A673 (cell line): ENCODE data around the gene CPLX1. TPM values are rescaled to one million over a fixed set of nuclear protein-coding genes. Genes with fewer than 3 reads are reported as not detected.
"Not testable (repeated sequence)": the region's sequence is repeated elsewhere in the genome, so short reads cannot be mapped to it uniquely, and the experiment has no call there.

Experiments
- BruUV-seq: library from RNA; stranded (reverse); fragments of 400-500 nt; replicated peaks from 2 replicates; lab custom pipeline; 2021; lab: Mats Ljungman, UMichigan
- CTCF ChIA-PET: fragments of 300-600 bp; sonication (Branson Sonifier 250); formaldehyde crosslinking; loops from one replicate; lab custom pipeline; 2022; ENCODE audit warnings: antibody characterized with exemption; lab: Charles Lee
- POLR2A ChIA-PET: fragments of 300-600 bp; sonication (Branson Sonifier 250); formaldehyde crosslinking; loops from one replicate; lab custom pipeline; 2022; ENCODE audit warnings: antibody characterized with exemption; ENCODE audit not compliant: low non-redundant PET; lab: Charles Lee
- DNase-seq: peaks from one replicate; pipeline ENCODE4 v3.0.0-alpha.2; 2015; ENCODE audit warnings: low spot score
- H3K27ac ChIP-seq: fragments of 200-600 bp; sonication (generic); 2 replicates; pipeline ENCODE4 v1.5.1; 2016; ENCODE audit warnings: mixed run types, low read depth, mild to moderate bottlenecking, mixed read lengths, antibody characterized with exemption, low read length; ENCODE audit not compliant: poor library complexity, severe bottlenecking
- H3K27me3 ChIP-seq: fragments of 200-600 bp; sonication (generic); replicated peaks from 2 replicates; pipeline ENCODE4 v1.6.1; 2017; ENCODE audit warnings: mixed run types, low read depth, mild to moderate bottlenecking, mixed read lengths, antibody characterized with exemption, low read length; ENCODE audit not compliant: insufficient read depth, poor library complexity
- H3K36me3 ChIP-seq: fragments of 200-600 bp; sonication (generic); 2 replicates; pipeline ENCODE4 v1.6.1; 2016; ENCODE audit warnings: mixed run types, mild to moderate bottlenecking, mixed read lengths, antibody characterized with exemption, low read length; ENCODE audit not compliant: insufficient read depth, poor library complexity, severe bottlenecking
- H3K4me1 ChIP-seq: fragments of 200-600 bp; sonication (generic); 2 replicates; pipeline ENCODE4 v1.6.1; 2017; ENCODE audit warnings: mixed run types, mild to moderate bottlenecking, mixed read lengths, antibody characterized with exemption, low read length; ENCODE audit not compliant: insufficient read depth, poor library complexity, severe bottlenecking
- H3K4me3 ChIP-seq: fragments of 200-600 bp; sonication (generic); 2 replicates; pipeline ENCODE4 v1.5.1; 2016; ENCODE audit warnings: low read depth, mixed run types, mild to moderate bottlenecking, mixed read lengths, low read length; ENCODE audit not compliant: poor library complexity, severe bottlenecking
- H3K9me3 ChIP-seq: fragments of 200-600 bp; sonication (generic); 2 replicates; pipeline ENCODE4 v1.6.1; 2016; ENCODE audit warnings: mixed run types, low read depth, mild to moderate bottlenecking, mixed read lengths, antibody characterized with exemption, low read length; ENCODE audit not compliant: poor library complexity, severe bottlenecking
- EZH2 ChIP-seq: fragments of 200-600 bp; sonication (generic); IDR thresholded peaks from 2 replicates; pipeline ENCODE4 v1.6.1; 2017; ENCODE audit warnings: borderline replicate concordance, low read depth, mild to moderate bottlenecking, mixed read lengths, antibody characterized with exemption, low read length; ENCODE audit not compliant: poor library complexity, severe bottlenecking
- intact Hi-C: fragments of 100-400 bp; cut with micrococcal nuclease; formaldehyde crosslinking; loops from one replicate; pipeline ENCODE4 v1.10.0; 2022; ENCODE audit not compliant: unreplicated experiment
- total RNA-seq: library from RNA; stranded (reverse); gene quantifications from 2 replicates; pipeline ENCODE4 v1.2.3, GENCODE V29; 2021
- TF ChIP-seq, protein P1 (sequence below): fragments of 300-800, 200-600 bp; sonication (generic); conservative IDR thresholded peaks from 2 replicates; pipeline ENCODE4 v1.5.1; 2017; ENCODE audit warnings: low read depth, mild to moderate bottlenecking, antibody characterized with exemption, low read length, moderate library complexity, mixed read lengths

CPLX1 gene
- total RNA-seq, 1 experiment from 2014 or later = 4.6 TPM

DNA sequence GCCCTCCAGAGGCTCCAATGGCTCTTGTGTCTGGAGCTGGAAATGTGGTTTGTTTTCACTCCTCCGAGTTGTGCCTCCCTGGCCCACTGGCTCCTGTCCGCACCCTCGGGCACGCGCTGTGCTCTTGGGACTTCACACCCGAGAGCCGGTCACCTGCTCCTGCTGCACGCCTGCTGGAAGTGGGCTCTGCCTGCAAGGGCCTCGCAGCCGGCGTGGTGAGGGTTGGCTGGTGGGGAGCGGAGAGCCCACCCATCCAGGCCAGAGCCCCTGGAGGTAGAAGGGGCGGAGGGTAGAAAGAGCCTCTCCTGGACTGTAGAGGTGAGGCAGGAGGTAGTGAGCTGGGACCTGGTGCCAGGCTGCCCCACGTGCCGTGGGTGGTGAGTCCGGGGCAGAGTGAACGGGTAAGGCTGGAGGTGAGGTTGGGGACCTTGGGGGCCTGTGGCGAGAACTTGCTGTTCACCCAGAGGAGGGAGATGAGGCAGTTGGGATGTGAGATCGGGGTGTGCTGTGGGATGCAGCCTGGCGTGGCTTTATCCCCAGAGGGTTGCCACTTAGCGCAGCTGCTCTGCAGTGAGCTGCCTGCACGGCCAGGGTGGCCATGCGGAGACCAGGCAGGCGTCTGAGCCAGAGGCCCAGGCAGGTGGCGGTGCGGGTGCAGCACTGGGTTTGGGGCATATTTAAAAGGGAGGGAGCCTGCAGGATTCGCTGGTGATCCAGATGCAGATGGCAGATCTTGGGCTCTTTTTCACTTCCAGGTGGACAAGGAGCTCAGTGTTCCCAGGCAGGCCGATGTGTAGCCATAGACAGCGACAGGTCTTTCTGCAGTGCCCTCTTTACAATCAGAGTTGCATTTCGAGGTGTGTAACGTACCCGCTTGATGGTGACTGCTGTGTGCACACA lies 71.5 kb downstream of the CPLX1 start:
- ChIA-PET CTCF (no interaction called here), POLR2A (no interaction called here)
- no peak for DNase-seq
- peaks cover 31% of the 10 kb centered on the region for H3K36me3 ChIP-seq
- no TSS peak for BruUV-seq
- H3K4me1 ChIP-seq = peaks cover 29% of the 10 kb centered on the region
- TF ChIP-seq EZH2 = no peak
- TF ChIP-seq, protein P1, sequence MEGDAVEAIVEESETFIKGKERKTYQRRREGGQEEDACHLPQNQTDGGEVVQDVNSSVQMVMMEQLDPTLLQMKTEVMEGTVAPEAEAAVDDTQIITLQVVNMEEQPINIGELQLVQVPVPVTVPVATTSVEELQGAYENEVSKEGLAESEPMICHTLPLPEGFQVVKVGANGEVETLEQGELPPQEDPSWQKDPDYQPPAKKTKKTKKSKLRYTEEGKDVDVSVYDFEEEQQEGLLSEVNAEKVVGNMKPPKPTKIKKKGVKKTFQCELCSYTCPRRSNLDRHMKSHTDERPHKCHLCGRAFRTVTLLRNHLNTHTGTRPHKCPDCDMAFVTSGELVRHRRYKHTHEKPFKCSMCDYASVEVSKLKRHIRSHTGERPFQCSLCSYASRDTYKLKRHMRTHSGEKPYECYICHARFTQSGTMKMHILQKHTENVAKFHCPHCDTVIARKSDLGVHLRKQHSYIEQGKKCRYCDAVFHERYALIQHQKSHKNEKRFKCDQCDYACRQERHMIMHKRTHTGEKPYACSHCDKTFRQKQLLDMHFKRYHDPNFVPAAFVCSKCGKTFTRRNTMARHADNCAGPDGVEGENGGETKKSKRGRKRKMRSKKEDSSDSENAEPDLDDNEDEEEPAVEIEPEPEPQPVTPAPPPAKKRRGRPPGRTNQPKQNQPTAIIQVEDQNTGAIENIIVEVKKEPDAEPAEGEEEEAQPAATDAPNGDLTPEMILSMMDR = no peak
- no peaks in the 10 kb centered on the region for H3K9me3 ChIP-seq
- H3K27ac ChIP-seq = no peak overlapping the region
- intact Hi-C loops = no loop called here
- H3K4me3 ChIP-seq = no peak overlapping the region
- H3K27me3 ChIP-seq = no peaks in the 10 kb centered on the region

DNA sequence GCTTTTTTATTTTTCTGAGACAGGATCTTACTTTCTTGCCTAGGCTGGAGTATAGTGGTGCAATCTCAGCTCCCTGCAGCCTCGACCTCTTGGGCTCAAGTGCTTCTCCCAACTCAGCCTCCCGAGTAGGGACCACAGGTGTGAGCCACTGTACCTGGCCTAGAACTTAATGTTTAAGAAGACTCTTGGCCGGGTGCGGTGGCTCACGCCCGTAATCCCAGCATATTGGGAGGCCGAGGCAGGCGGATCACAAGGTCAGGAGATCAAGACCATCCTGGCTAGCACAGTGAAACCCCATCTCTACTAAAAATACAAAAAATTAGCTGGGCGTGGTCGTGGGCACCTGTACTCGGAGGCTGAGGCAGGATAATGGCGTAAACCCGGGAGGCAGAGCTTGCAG lies 72.7 kb downstream of the CPLX1 start:
- H3K4me3 ChIP-seq, BruUV-seq, intact Hi-C loops, H3K27me3 ChIP-seq, H3K9me3 ChIP-seq, H3K27ac ChIP-seq, POLR2A ChIA-PET, CTCF ChIA-PET, DNase-seq: not testable (repeated sequence)
- Histone ChIP-seq H3K36me3 (peaks cover 39% of the 10 kb centered on the region), H3K4me1 (peaks cover 35% of the 10 kb centered on the region)

DNA sequence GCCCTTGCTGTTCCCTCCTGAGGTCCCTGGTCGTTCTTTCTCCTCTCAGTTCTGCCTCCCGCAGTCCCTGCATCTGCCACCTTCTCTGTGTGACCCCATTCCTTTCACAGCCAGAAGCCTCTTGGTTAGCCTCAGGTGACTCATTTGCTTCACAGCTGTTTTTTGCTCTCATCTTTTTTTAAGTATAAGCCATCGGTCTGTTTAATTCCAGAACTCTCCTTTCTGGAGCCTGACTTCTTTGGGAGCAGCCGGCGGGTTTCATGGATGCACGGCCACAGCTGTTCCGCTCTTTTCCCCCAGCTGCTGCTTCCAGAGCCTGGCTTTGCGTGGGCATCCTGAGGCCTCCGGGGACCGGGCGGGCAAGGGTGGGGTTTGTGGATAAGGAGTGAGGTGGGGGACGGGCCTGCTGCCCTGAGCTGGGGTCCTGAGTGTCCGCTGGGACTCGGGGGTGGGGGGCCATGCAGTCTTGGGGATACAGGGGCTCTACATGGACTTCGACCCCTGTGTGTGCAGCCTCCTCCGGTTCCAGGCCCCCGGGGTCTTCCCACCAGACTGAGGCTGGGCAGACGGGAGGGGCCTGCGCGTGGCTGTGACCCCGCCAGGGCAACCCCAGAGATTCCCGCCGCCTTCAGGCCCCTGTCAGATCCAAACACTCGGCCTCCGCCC lies 73.6 kb downstream of the CPLX1 start:
- DNase-seq = no peak
- TF ChIP-seq, protein P1 = no peak
- TF ChIP-seq EZH2 = no peak
- CTCF ChIA-PET = interaction anchor here (0.5 kb wide), 1 partner anchor 10 kb away, joined by 3 read pairs; no protein-coding TSS in a partner anchor
- peaks cover 35% of the 10 kb centered on the region for H3K4me1 ChIP-seq
- intact Hi-C loops = no loop called here
- peaks cover 41% of the 10 kb centered on the region for H3K36me3 ChIP-seq
- no TSS peak for BruUV-seq
- POLR2A ChIA-PET = no interaction called here
- H3K9me3 ChIP-seq = no peaks in the 10 kb centered on the region
- H3K4me3 ChIP-seq = no peak overlapping the region
- H3K27ac ChIP-seq = peak overlapping the region; percentile 91
- H3K27me3 ChIP-seq = no peaks in the 10 kb centered on the region
